ENCODE data around the gene PFDN1. TPM values are rescaled to one million over a fixed set of nuclear protein-coding genes. Genes with fewer than 3 reads are reported as not detected.

Gene PFDN1
- total and polyA plus RNA-seq, 10 donors: 38.0 to 82.1 (median 61.6) TPM

GRCh38 chr5:140244525-140245025 is 58.3 kb downstream of the PFDN1 start:
- Histone ChIP-seq H3K4me3 (no peak overlapping the region), H3K36me3 (peaks cover 0 to 69% (median 9%) of the 10 kb centered on the region in 6 donors), H3K9me3 (no peaks in the 10 kb centered on the region), H3K27me3 (replicated peaks in 1 of 7) (peaks cover 0 to 21% (median 0%) of the 10 kb centered on the region in 7 donors), H3K4me1 (peaks cover 10 to 62% (median 41%) of the 10 kb centered on the region in 6 donors), H3K27ac (peak overlapping the region in 2 of 8 donors; percentile 46 to 59)
- peak; percentile 95 for DNase-seq
- 18 to 25% (median 19%) methylated on average over 14 of the region's 14 CpGs for WGBS, 5 donors
- intact Hi-C loops (cut with DNase I; ENCODE audit: low total_unique reads): loop anchor here (5.0 kb wide), 1 partner anchor 108 kb away; no protein-coding TSS in a partner anchor
- TF ChIP-seq CTCF (IDR thresholded peaks at IDR 0.05 in 8 of 11, conservative IDR thresholded peaks at IDR 0.05 in 3 of 11): peak; percentile 46 to 91 (median 83)
- TF ChIP-seq POLR2AphosphoS5 (IDR thresholded peaks at IDR 0.05): peak; percentile 66 to 82 (median 67)
- no peak for TF ChIP-seq POLR2A (IDR thresholded peaks at IDR 0.05)

DNA sequence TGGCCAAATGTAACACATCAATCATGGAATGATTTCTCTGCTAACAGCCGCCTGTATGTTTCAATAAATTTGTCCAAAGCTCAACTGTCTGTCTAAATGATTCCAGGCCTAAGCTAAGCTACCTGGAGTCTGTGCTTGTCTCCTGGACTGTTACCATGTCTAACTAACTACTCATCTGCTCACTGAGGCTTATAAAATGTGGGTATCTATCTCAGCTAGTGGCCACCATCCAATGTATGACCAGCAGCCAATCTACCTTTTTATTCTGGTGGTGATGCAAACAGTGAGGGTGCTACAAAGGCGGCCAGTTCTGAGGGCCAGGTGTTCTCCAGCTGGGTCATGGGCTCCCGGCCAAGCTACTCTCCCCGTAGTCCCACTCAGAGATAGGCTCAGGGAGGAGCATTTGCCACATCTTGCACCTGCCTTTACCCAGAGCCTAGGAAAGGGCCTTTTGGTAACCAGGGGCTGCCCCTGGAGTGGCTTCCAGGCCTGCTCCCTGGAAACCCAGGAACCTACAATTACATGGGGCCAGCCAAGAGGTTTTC is 59.1 kb downstream of the PFDN1 start:
- Histone ChIP-seq H3K27me3 (replicated peaks in 1 of 7) (peaks cover 0 to 29% (median 0%) of the 10 kb centered on the region in 7 donors), H3K4me1 (peaks cover 10 to 66% (median 40%) of the 10 kb centered on the region in 6 donors), H3K36me3 (peaks cover 0 to 61% (median 9%) of the 10 kb centered on the region in 6 donors), H3K4me3 (no peak overlapping the region), H3K9me3 (no peaks in the 10 kb centered on the region), H3K27ac (no peak overlapping the region)
- TF ChIP-seq CTCF (IDR thresholded peaks at IDR 0.05 in 8 of 11, conservative IDR thresholded peaks at IDR 0.05 in 3 of 11) (no peak), POLR2A (IDR thresholded peaks at IDR 0.05) (no peak)
- no peak for DNase-seq
- intact Hi-C loops (cut with DNase I; ENCODE audit: low total_unique reads): no loop called here
- WGBS, 5 donors: 76 to 93% (median 88%) methylated on average over 4 of the region's 4 CpGs

DNA sequence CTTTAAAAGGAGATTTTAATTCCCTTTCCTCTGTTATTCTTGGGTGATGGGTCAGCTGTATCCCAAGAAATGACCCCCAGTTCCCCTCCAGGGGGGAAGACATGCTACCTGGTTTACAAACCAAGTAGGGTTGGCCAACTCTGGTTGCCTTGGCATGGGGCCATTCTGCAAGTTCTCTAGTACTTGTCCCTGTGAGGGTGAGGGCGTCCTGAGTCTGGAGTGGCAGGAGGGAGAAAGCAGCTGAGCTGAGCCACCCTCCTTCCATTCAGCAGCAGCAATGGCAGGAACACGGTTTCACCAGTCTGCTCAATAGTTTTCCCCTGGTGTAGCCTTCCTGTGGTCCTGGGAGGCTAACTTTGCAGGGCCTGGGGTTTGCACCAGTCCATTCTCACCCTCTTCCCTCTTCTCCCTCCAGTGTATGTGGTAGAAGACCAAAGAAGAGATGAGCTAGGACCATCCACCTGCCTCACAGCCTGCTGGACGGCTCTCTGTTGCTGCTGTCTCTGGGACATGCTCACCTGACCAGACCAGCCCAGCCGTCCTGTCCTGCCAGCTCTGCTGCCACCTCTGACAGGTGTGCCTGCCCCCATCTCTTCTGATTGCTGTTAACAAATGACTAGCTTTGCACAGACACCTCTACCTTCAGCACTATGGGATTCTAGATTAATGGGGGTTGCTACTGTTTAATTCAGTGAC is 59.9 kb downstream of the PFDN1 start:
- no peaks in the 10 kb centered on the region for H3K9me3 ChIP-seq
- H3K36me3 ChIP-seq: peaks cover 0 to 54% (median 9%) of the 10 kb centered on the region in 6 donors
- H3K4me3 ChIP-seq: no peak overlapping the region
- H3K4me1 ChIP-seq: peaks cover 10 to 73% (median 43%) of the 10 kb centered on the region in 6 donors
- no peak for DNase-seq
- H3K27ac ChIP-seq: no peak overlapping the region
- WGBS, 5 donors: 80 to 89% (median 86%) methylated on average over 4 of the region's 4 CpGs
- TF ChIP-seq CTCF (IDR thresholded peaks at IDR 0.05 in 8 of 11, conservative IDR thresholded peaks at IDR 0.05 in 3 of 11) (no peak), POLR2A (IDR thresholded peaks at IDR 0.05) (no peak), POLR2AphosphoS5 (IDR thresholded peaks at IDR 0.05) (peak in 1 of 3 donors; percentile 29)
- intact Hi-C loops (cut with DNase I; ENCODE audit: low total_unique reads): no loop called here
- H3K27me3 ChIP-seq (replicated peaks in 1 of 7): peaks cover 0 to 36% (median 0%) of the 10 kb centered on the region in 7 donors

DNA sequence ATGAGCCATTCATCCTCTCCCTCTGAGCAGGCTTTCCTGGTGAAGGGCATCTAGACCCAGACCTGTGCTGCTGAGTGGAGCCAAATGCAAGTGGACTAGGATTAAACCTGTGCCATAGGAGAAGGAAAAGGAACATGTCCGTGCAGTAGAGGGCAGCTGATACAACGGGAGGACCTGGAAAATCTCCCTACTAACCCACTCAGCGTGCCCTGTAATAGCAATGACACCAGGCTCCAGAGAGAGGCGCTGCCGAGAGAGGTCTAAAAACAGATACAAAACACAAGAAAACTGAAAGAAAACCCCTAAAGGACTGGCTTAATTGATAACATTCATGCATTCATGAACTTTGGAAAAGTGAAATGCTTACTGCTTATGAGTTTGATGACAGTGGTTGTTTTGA is 60.8 kb downstream of the PFDN1 start:
- peaks cover 0 to 38% (median 0%) of the 10 kb centered on the region in 7 donors for H3K27me3 ChIP-seq (replicated peaks in 1 of 7)
- TF ChIP-seq CTCF (IDR thresholded peaks at IDR 0.05 in 8 of 11, conservative IDR thresholded peaks at IDR 0.05 in 3 of 11) (no peak), POLR2AphosphoS5 (IDR thresholded peaks at IDR 0.05) (no peak), POLR2A (IDR thresholded peaks at IDR 0.05) (no peak)
- no peak for DNase-seq
- intact Hi-C loops (cut with DNase I; ENCODE audit: low total_unique reads): no loop called here
- no peak overlapping the region for H3K4me3 ChIP-seq
- H3K4me1 ChIP-seq: peaks cover 10 to 82% (median 49%) of the 10 kb centered on the region in 6 donors
- WGBS, 5 donors: 90 to 98% (median 93%) methylated on average over 5 of the region's 5 CpGs
- peak overlapping the region in 2 of 8 donors; percentile 15 to 47 for H3K27ac ChIP-seq
- H3K9me3 ChIP-seq: no peaks in the 10 kb centered on the region
- H3K36me3 ChIP-seq: peaks cover 0 to 44% (median 9%) of the 10 kb centered on the region in 6 donors

Data from spleen (tissue), 11 donors.